Heart left ventricle (tissue), 16 donors: Measurements from ENCODE around the gene LMF1. TPM values are rescaled to one million over a fixed set of nuclear protein-coding genes. Genes with fewer than 3 reads are reported as not detected.

Experiments used
- ATAC-seq, 4 donors: fragments of 200-7000 bp; cut with Tn5 transposase; one replicate each; pipeline ENCODE4 v1.9.1; 2020 to 2022; ENCODE audit warnings: moderate library complexity in 4 of 4, mild to moderate bottlenecking in 3 of 4, moderate number of reproducible peaks in 1 of 4
- DNase-seq, 5 donors: peaks; one replicate each; pipeline ENCODE4 v3.0.0-alpha.2; 2020
- H3K27ac ChIP-seq, 12 donors: fragments of 200-600 bp; sonication (generic) in 4 of 12; one replicate each; pipeline versions ENCODE4 v1.5.0 to v1.8.0; 2016 to 2022; ENCODE audit warnings: mild to moderate bottlenecking in 2 of 12
- H3K27me3 ChIP-seq, 9 donors: fragments of 200-600 bp; sonication (generic) in 2 of 9; one replicate each; pipeline versions ENCODE4 v1.5.1 to v1.8.0; 2016 to 2022; ENCODE audit warnings: mild to moderate bottlenecking in 3 of 9
- H3K36me3 ChIP-seq, 9 donors: fragments of 200-600 bp; sonication (generic) in 2 of 9; one replicate each; pipeline versions ENCODE4 v1.5.0 to v1.8.0; 2018 to 2022; ENCODE audit warnings: mild to moderate bottlenecking in 2 of 9
- H3K4me1 ChIP-seq, 12 donors: fragments of 200-600 bp; sonication (generic) in 4 of 12; one replicate each; pipeline versions ENCODE4 v1.5.0 to v1.8.0; 2016 to 2022; ENCODE audit warnings: mild to moderate bottlenecking in 3 of 12
- H3K4me3 ChIP-seq, 12 donors: fragments of 200-600 bp; sonication (generic) in 4 of 12; one replicate each; pipeline versions ENCODE4 v1.5.0 to v1.8.0; 2017 to 2022; ENCODE audit warnings: mild to moderate bottlenecking in 9 of 12, moderate library complexity in 4 of 12
- H3K9me3 ChIP-seq, 12 donors: fragments of 200-600 bp; sonication (generic) in 4 of 12; one replicate each; pipeline versions ENCODE4 v1.5.0 to v1.8.0; 2016 to 2022; ENCODE audit warnings: mild to moderate bottlenecking in 1 of 12
- CTCF ChIP-seq, 12 donors: fragments of 200-600 bp; sonication (generic) in 4 of 12; IDR thresholded peaks; one replicate each; pipeline versions ENCODE4 v1.5.0 to v1.8.0; 2018 to 2022; ENCODE audit warnings: antibody characterized with exemption in 12 of 12, mild to moderate bottlenecking in 5 of 12
- POLR2A ChIP-seq, 2 donors: fragments of 450-650 bp; IDR thresholded peaks; one replicate each; pipeline ENCODE4 v1.6.1; 2017; ENCODE audit warnings: antibody characterized with exemption in 2 of 2, mild to moderate bottlenecking in 2 of 2, moderate library complexity in 2 of 2
- WGBS, 4 donors: extraction: QIAGEN DNeasy Blood & Tissue Kit in 2 of 4; methylation state at CpG; one replicate each; pipeline versions ENCODE4 v1.1.5 to v1.1.7; 2013 to 2018; 5-methylcytosine and 5-hydroxymethylcytosine counted together
- intact Hi-C, 10 donors: fragments of 100-400 bp; cut with DNase I; formaldehyde crosslinking; loops; one replicate each; pipeline versions ENCODE4 v1.11.1 to v1.14.2; 2022
- polyA plus RNA-seq, 2 donors: library from polyadenylated mRNA; stranded (reverse); fragments of 200-250 nt; gene quantifications; one replicate each; pipeline ENCODE4 v1.2.3, GENCODE V29; 2013
- total RNA-seq, 9 donors: library from RNA; depleted of rRNA in 2 of 9; stranded (reverse); fragments of >200 nt in 2 of 9; fragmentation: NEBNext Ultra II Directional in 3 of 9; extraction: Animal tissue kit (Norgen Biotek cat#: 25700) in 3 of 9; gene quantifications; one replicate each; pipeline versions ENCODE4 v1.1.0 to v1.2.4, GENCODE V29; 2016 to 2023
- donor health status: ischemic (EF 13 %, LVEDD 7.1; RV severe dilation, severe dysfunction).
- donor health status: healthy with polysubstance abuse.
- donor health status: DM: no; HTN: yes; CAD: no.
- donor health status: DM: no; HTN: no; CAD: no.
- donor health status: ischemic (EF 25% LVEDD 6.9; RV normal size, moderate dysfunction).
- donor health status: ischemic (EF 25% LVEDD 5.7; RV mildly dilated, moderate dysfunction).
- donor health status: healthy.
- donor health status: DM: yes; HTN: yes; CAD: no.
- donor health status: ischemic (EF 35%, LVEDD 5.7; RV mildly dilated, moderate dysfunction).
- donor health status: nonischemic (EF 11% LVEDD 7.7; RV severe dilation, severe dysfunction).
- donor health status: DM: yes; HTN: yes; CAD: no.
- donor health status: PGD.
- donor health status: ischemic (EF 29% LVEDD 5.4; RV normal size, mild dysfunction).
- donor health status: nonischemic (EF 23%, LVEDD 6.1; RV moderate dilation, normal function).

LMF1 gene
- total and polyA plus RNA-seq, 11 donors: 4.3 to 19.2 (median 7.1) TPM

- 80 to 85% (median 84%) methylated on average over 12 to 17 of the region's 17 CpGs for WGBS, 4 donors
- Histone ChIP-seq H3K27ac (no peak overlapping the region), H3K27me3 (peaks cover 0 to 38% (median 12%) of the 10 kb centered on the region in 9 donors), H3K36me3 (no peaks in the 10 kb centered on the region), H3K4me1 (peaks cover 0 to 4% (median 0%) of the 10 kb centered on the region in 12 donors), H3K4me3 (no peak overlapping the region), H3K9me3 (no peaks in the 10 kb centered on the region)
- DNase-seq (no peak), ATAC-seq (no peak)
- intact Hi-C loops: no loop called here
- TF ChIP-seq CTCF (IDR thresholded peaks at IDR 0.05): no peak
- TF ChIP-seq POLR2A (IDR thresholded peaks at IDR 0.05): no peak
Measured at GRCh38 chr16:987906-988305, 17.1 kb upstream of the LMF1 start.

- peaks cover 0 to 46% (median 20%) of the 10 kb centered on the region in 9 donors for H3K27me3 ChIP-seq
- intact Hi-C loops: no loop called here
- ATAC-seq: no peak
- TF ChIP-seq CTCF (IDR thresholded peaks at IDR 0.05) (no peak), POLR2A (IDR thresholded peaks at IDR 0.05) (no peak)
- H3K27ac ChIP-seq: no peak overlapping the region
- H3K9me3 ChIP-seq: no peaks in the 10 kb centered on the region
- no peak for DNase-seq
- no peak overlapping the region for H3K4me3 ChIP-seq
- 73 to 79% (median 75%) methylated on average over 42 to 44 of the region's 44 CpGs for WGBS, 4 donors
- peaks cover 0 to 12% (median 2%) of the 10 kb centered on the region in 12 donors for H3K4me1 ChIP-seq
- H3K36me3 ChIP-seq: no peaks in the 10 kb centered on the region
Measured at GRCh38 chr16:986925-987582, 16.3 kb upstream of the LMF1 start.

- ATAC-seq (no peak), DNase-seq (no peak)
- no peak for TF ChIP-seq CTCF (IDR thresholded peaks at IDR 0.05)
- TF ChIP-seq POLR2A (IDR thresholded peaks at IDR 0.05): no peak
- Histone ChIP-seq H3K4me3 (no peak overlapping the region), H3K9me3 (no peaks in the 10 kb centered on the region), H3K36me3 (no peaks in the 10 kb centered on the region), H3K27me3 (peaks cover 0 to 48% (median 20%) of the 10 kb centered on the region in 9 donors), H3K27ac (no peak overlapping the region), H3K4me1 (peaks cover 0 to 17% (median 4%) of the 10 kb centered on the region in 12 donors)
- intact Hi-C loops: no loop called here
- WGBS, 4 donors: 86 to 91% (median 88%) methylated on average over 8 of the region's 8 CpGs
Measured at GRCh38 chr16:986411-986810, 15.6 kb upstream of the LMF1 start.

- DNase-seq (no peak), ATAC-seq (no peak)
- Histone ChIP-seq H3K9me3 (no peaks in the 10 kb centered on the region), H3K4me1 (peaks cover 0 to 23% (median 4%) of the 10 kb centered on the region in 12 donors), H3K27me3 (peaks cover 0 to 51% (median 21%) of the 10 kb centered on the region in 9 donors), H3K27ac (no peak overlapping the region), H3K36me3 (no peaks in the 10 kb centered on the region), H3K4me3 (no peak overlapping the region)
- 80 to 83% (median 82%) methylated on average over 31 to 32 of the region's 32 CpGs for WGBS, 4 donors
- intact Hi-C loops: no loop called here
- TF ChIP-seq CTCF (IDR thresholded peaks at IDR 0.05): no peak
- no peak for TF ChIP-seq POLR2A (IDR thresholded peaks at IDR 0.05)
Measured at GRCh38 chr16:985646-986400, 15.0 kb upstream of the LMF1 start.
